ENCODE data around the gene AGO4. TPM values are rescaled to one million over a fixed set of nuclear protein-coding genes. Genes with fewer than 3 reads are reported as not detected.
A peak's percentile ranks its signal among the peaks of the same experiment; 100 is the strongest.
"Not testable (repeated sequence)": the region's sequence is repeated elsewhere in the genome, so short reads cannot be mapped to it uniquely, and the experiment has no call there.

Gene AGO4
- total RNA-seq, 1 experiment from 2014 or later: 12.8 TPM

GRCh38 chr1:35866991-35867390 is 59.2 kb downstream of the AGO4 start:
- Histone ChIP-seq H3K9me3 (ENCODE audit: control insufficient read depth, low read depth, low read length) (no peaks in the 10 kb centered on the region), H3K18ac (ENCODE audit: insufficient read length, low read depth, low read length) (no peak overlapping the region), H4K20me1 (ENCODE audit: control insufficient read depth, insufficient read depth, insufficient read length) (no peaks in the 10 kb centered on the region), H3K27me3 (ENCODE audit: insufficient read depth, low read length) (no peaks in the 10 kb centered on the region), H3K9ac (ENCODE audit: extremely low read depth, insufficient read length, low read length) (no peak overlapping the region), H2BK12ac (ENCODE audit: insufficient read length, low read depth, low read length) (no peak overlapping the region), H3K27ac (ENCODE audit: insufficient read length, low read depth, low read length) (no peak overlapping the region), H4K8ac (replicated peaks; ENCODE audit: insufficient read length, low read depth, low read length) (no peak overlapping the region), H3K4me2 (ENCODE audit: insufficient read depth, insufficient read length, low read length) (no peak overlapping the region), H3K4ac (ENCODE audit: low read depth, low read length) (no peak overlapping the region), H4K91ac (ENCODE audit: insufficient read length, low read depth, low read length) (no peak overlapping the region), H2BK20ac (ENCODE audit: low read depth, low read length, poor library complexity, severe bottlenecking) (no peak overlapping the region), H2BK5ac (ENCODE audit: insufficient read length, low read length) (no peak overlapping the region), H3T11ph (ENCODE audit: low read length) (no peak overlapping the region), H2BK120ac (ENCODE audit: low read depth, low read length, poor library complexity, severe bottlenecking) (no peak overlapping the region), H3K79me1 (ENCODE audit: insufficient read depth, low read depth, low read length, poor library complexity, severe bottlenecking) (no peaks in the 10 kb centered on the region), H2AFZ (ENCODE audit: low read length) (no peak overlapping the region), H2AK5ac (ENCODE audit: insufficient read length, low read length) (no peak overlapping the region), H3K79me2 (ENCODE audit: insufficient read depth, low read length) (no peaks in the 10 kb centered on the region), H3K14ac (ENCODE audit: insufficient read depth, low read length) (no peak overlapping the region), H3K23ac (ENCODE audit: insufficient read length, low read depth, low read length) (no peak overlapping the region), H3K23me2 (ENCODE audit: insufficient read length, low read depth, low read length, poor library complexity, severe bottlenecking) (no peaks in the 10 kb centered on the region), H3K4me1 (ENCODE audit: insufficient read depth, low read length) (no peaks in the 10 kb centered on the region), H3K56ac (ENCODE audit: insufficient read length, low read depth, low read length) (no peak overlapping the region), H2BK15ac (ENCODE audit: low read depth, low read length) (no peak overlapping the region), H4K5ac (ENCODE audit: insufficient read length, low read depth, low read length) (no peak overlapping the region)
- Mint-ChIP-seq H3K36me3 (ENCODE audit: insufficient read depth in 1 of 3, low read depth in 3 of 3) (no peaks in the 10 kb centered on the region), H3K27ac (no peak overlapping the region), H3K4me1 (peaks cover 2 to 9% of the 10 kb centered on the region in 2 experiments; a peak in 2 of 4 replicates), H3K9me3 (no peaks in the 10 kb centered on the region), H3K4me3 (no peak overlapping the region), H3K27me3 (ENCODE audit: low read depth) (no peaks in the 10 kb centered on the region)
- no peak for DNase-seq
- no peak for TF ChIP-seq CTCF (conservative IDR thresholded peaks at IDR 0.05)
- whole genome bisulfite sequencing (ENCODE audit: extremely low coverage, insufficient read length, low lambda C conversion rate): no CpG with 5 or more reads among the region's 3 CpGs

GRCh38 chr1:35869245-35869950 is 61.6 kb downstream of the AGO4 start:
- not testable (repeated sequence) for H3K9ac ChIP-seq (ENCODE audit: extremely low read depth, insufficient read length, low read length); H3K18ac ChIP-seq (ENCODE audit: insufficient read length, low read depth, low read length); H4K20me1 ChIP-seq (ENCODE audit: control insufficient read depth, insufficient read depth, insufficient read length); H3K4me1 Mint-ChIP-seq; H2BK20ac ChIP-seq (ENCODE audit: low read depth, low read length, poor library complexity, severe bottlenecking); H3K4me3 Mint-ChIP-seq; H3K79me1 ChIP-seq (ENCODE audit: insufficient read depth, low read depth, low read length, poor library complexity, severe bottlenecking); H3K27ac Mint-ChIP-seq; H3K9me3 ChIP-seq (ENCODE audit: control insufficient read depth, low read depth, low read length); H3K14ac ChIP-seq (ENCODE audit: insufficient read depth, low read length); H3K23me2 ChIP-seq (ENCODE audit: insufficient read length, low read depth, low read length, poor library complexity, severe bottlenecking); H2BK5ac ChIP-seq (ENCODE audit: insufficient read length, low read length); H3T11ph ChIP-seq (ENCODE audit: low read length); H3K27me3 Mint-ChIP-seq (ENCODE audit: low read depth); H4K8ac ChIP-seq (replicated peaks; ENCODE audit: insufficient read length, low read depth, low read length); H3K23ac ChIP-seq (ENCODE audit: insufficient read length, low read depth, low read length); H4K91ac ChIP-seq (ENCODE audit: insufficient read length, low read depth, low read length); H3K27ac ChIP-seq (ENCODE audit: insufficient read length, low read depth, low read length); H2BK15ac ChIP-seq (ENCODE audit: low read depth, low read length); H3K4me1 ChIP-seq (ENCODE audit: insufficient read depth, low read length); H2AK5ac ChIP-seq (ENCODE audit: insufficient read length, low read length); H3K56ac ChIP-seq (ENCODE audit: insufficient read length, low read depth, low read length); H4K5ac ChIP-seq (ENCODE audit: insufficient read length, low read depth, low read length); H2BK12ac ChIP-seq (ENCODE audit: insufficient read length, low read depth, low read length); H3K4ac ChIP-seq (ENCODE audit: low read depth, low read length); H3K27me3 ChIP-seq (ENCODE audit: insufficient read depth, low read length); H3K36me3 Mint-ChIP-seq (ENCODE audit: insufficient read depth in 1 of 3, low read depth in 3 of 3); H2BK120ac ChIP-seq (ENCODE audit: low read depth, low read length, poor library complexity, severe bottlenecking); H3K79me2 ChIP-seq (ENCODE audit: insufficient read depth, low read length); H3K9me3 Mint-ChIP-seq; H3K4me2 ChIP-seq (ENCODE audit: insufficient read depth, insufficient read length, low read length)
- peak overlapping the region; percentile 9 for H2AFZ ChIP-seq (ENCODE audit: low read length)
- WGBS (ENCODE audit: extremely low coverage, insufficient read length, low lambda C conversion rate): no CpG with 5 or more reads among the region's 34 CpGs
- peak; percentile 74 for DNase-seq

Data from H9 (cell line).